Hepatic stellate cell (primary cell): ENCODE data around the gene PRKCH.
"Not testable (repeated sequence)": the region's sequence is repeated elsewhere in the genome, so short reads cannot be mapped to it uniquely, and the experiment has no call there.

ENCODE experiments used
- DNase-seq: peaks from one replicate; pipeline ENCODE4 v3.0.0; 2011; ENCODE audit warnings: low spot score

PRKCH gene

DNA sequence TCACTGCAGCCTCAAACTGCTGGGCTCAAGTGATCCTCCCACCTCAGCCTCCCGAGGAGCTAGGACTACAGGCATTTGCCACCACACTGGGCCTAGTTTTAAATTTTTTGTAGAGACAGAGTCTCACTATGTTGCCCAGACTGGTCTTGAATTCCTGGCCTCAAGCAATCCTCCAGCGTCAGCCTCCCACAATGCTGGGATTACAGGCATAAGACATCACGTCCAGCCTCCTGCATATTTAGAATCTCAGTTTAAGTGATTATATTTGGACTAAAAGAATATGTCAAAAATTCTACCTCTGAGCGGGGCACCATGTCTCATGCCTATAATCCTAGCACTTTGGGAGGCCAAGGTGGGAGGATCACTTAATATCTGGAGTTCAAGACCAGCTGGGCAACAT, 12.7 kb upstream of the PRKCH start:
- not testable (repeated sequence) for DNase-seq

DNA sequence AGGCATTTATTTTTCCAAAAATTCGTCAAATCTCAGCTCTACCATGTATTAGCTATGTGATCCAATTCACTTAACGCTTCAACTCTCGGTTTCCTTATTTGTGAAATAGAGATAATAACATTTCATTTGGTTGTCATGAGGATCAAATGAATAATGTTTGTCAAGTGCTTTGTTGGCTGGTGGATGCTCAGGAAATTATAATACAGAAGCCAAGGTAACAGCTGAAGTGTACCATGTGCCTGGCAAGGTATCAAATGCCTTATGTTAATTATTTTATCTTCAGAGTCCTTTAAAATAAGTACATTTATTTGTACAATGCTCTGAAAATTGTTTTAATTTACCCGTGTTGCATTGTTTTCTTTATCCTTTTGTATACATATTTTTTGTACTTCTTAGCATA, 6.1 kb upstream of the PRKCH start:
- DNase-seq, result no peak

DNA sequence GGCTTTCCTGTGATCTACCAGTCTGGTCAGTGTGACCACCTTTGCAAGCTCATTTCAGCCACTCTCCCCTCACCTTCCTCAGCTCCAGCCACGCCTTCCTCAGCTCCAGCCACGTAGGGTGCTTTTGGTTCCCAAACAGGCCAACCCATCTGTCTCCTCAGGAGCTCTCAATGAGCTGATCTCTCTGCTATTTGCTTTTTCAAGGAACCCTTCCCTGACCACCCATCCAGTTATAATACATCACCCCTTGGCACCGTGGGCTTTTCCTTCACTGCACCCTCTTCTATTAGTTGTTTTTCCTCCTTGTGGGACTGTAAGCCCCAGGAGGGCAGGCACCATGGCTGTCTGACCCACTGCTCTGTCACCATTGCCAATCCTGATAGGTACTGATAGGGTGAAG, 2.3 kb upstream of the PRKCH start:
- no peak for DNase-seq

DNA sequence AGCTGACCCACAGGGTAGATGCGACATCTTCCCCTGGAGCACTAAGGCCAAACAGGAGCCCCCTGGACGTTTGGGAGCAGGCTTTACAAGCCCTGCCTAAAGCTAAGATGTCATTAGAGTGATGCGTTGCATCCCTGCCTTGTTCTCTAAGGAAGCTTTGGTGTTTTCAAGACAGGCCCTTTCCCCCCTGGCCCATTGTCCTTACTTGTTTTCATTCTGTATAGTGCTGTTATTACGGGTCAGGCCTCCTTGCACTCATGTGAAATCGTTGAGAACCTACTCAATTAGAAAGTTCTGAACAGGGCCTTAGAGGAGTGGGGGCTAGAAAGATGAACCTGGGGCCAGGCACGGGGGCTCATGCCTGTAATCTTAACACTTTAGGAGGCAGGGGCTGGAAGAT, 1.7 kb upstream of the PRKCH start:
- no peak for DNase-seq

DNA sequence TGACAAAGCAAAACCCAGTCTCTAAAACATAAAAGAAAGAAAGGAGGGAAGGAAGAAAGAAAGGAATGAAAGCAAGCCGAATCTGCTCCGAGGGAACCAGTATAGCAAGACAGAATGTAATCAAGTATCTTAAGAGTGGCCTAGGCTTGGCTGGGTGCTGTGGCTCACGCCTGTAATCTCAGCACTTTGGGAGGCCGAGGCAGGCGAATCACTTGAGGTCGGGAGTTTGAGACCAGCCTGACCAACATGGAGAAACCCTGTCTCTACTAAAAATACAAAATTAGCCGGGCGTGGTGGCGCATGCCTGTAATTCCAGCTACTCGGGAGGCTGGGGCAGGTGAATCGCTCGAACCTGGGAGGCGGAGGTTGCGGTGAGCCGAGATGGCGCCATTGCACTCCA, 1.2 kb upstream of the PRKCH start:
- DNase-seq, result not testable (repeated sequence)

DNA sequence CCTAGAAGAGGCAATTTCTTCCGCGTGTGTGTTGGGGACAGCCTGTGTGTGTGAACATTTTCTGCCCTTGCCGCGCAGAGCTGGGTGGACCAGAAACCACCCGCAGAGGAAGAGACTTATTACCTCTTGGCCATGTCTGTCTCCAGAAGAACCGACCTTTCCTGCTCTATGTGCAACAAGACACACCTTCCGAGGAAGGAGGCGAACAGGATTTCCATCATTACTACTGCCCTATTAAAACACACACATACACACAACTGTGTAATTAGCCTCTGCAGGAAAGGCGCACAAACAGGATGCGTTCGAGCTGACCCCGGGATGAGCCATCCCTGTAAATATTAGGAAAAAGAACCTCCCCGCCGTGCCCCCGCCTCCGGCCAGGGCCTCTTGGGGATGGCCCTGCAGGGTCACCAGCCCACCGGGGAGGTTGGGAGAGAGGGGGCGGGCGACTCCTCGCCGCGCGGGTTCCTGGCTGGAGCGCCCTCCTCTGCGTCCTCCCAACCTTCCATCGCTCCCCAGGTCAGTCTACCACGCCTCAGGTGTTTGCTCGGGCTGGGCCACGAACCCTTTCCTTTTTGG, 484 bp upstream of the PRKCH start:
- no peak for DNase-seq

DNA sequence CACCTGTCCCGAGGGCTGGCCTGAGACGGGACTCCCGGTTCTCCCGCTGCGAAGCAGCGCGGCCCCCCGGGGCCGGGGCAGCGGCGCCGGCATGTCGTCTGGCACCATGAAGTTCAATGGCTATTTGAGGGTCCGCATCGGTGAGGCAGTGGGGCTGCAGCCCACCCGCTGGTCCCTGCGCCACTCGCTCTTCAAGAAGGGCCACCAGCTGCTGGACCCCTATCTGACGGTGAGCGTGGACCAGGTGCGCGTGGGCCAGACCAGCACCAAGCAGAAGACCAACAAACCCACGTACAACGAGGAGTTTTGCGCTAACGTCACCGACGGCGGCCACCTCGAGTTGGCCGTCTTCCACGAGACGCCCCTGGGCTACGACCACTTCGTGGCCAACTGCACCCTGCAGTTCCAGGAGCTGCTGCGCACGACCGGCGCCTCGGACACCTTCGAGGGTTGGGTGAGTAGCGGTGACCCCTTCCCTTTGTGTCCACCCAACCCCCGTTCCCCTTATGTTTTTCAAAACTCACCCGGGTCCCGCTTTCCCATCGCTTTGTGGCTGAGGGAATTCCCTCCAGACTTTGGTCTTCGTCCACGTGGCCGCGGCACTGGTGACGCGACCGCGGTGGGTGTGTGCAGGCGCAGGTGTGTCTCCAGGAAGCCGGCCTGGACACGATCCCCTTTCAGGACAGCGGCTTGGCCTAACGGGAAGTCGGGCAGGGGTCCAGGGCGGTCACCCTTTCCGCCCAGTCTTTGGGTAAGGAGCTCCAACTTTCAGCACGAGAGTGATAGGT, 826 bp downstream of the PRKCH start:
- no peak for DNase-seq

DNA sequence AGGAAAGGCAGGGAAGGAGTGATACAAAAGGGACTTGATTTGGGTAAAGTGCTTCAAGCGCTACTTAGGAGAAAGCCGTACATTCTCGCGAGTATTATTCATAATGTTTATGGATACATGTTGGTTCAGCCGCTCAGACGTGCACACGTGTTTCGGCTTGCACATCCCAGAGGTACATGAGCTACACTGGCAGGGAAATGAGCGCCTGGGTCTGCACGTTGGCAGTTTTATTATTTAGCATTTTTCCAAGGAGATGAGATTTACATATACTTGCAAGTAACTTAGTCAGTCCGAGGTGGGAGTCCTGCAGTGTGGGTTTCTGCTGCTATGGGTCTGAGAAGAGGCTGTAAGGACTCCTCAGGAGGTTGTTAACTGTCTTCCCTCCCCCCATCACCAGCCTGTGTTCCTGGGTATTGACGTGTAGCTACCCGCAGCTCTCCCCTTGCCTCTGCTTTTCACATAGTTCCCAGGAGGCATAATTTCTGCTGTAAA, 1.5 kb downstream of the PRKCH start:
- DNase-seq, result no peak

DNA sequence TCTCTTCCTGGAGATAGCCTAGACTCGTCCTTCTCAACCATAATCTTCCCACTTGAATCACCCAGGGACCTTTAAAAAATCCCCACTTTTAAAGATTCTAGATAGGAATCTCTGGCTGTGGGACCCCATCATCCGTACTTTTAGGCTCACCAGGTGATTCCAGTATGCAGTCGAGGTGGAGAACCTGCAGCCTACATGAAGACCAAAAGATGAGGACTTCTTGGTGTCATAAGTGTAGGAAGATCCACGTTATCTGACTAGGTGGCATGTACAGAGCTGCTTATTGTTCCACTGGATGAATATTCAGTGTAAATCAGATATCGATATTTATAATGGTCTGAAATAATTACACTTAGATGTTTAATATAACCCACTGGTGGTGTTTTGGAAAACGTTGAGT, 2.6 kb downstream of the PRKCH start:
- no peak for DNase-seq

DNA sequence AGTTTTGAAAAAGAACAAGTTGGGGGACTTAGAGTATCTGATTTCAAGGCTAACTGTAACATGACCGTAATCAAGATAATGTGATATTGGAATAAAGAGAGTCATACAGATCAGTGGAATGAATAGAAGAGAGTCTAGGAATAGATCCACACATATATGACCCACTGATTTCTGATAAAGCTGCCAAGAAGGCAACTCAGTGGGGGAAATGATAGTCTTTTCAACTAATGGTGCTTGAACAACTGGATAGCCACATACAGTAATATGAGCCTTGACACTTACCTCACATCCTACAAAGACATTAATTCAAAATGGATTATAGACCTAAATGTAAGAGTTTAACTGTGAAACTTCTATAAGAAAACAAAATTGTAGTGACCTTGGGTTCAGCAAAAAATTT, 3.8 kb downstream of the PRKCH start:
- no peak for DNase-seq

DNA sequence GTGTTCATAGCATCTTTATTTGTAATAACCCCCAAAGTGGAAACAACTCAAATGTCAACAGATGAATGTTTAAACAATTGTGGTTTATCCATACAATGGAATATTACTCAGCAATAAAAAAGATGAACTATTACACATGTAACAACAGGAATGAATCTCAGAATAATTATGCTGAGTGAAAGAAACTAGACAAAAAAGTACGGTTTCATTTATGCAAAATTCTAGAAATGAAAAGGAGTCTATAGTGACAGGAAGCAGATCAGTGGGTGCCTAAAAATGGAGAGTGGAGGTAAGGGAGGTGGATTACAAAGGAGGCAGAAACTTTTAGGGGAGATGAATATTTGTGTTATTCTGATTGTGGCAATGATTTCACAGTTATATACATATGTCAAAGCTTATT, 4.8 kb downstream of the PRKCH start:
- DNase-seq, result no peak

DNA sequence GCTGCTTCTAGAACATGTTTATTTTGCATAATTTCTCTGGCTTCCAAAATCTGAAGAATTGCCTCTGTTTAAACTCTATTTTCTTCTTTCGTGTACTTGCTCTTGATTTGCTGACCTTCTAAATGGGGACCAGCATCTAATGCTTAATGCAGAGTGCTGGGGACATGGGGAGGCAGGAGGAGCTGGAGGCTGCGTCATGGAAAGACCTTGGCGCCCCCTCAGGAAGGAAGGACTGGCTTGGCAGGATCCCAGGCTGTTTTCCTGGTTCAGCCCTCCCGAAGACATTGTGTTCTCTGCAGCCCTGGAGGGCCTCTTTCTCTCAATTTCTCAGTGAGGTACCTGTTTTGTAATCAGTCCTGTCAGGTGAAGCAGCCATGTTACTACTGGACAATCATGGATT, 5.5 kb downstream of the PRKCH start:
- DNase-seq, result no peak

DNA sequence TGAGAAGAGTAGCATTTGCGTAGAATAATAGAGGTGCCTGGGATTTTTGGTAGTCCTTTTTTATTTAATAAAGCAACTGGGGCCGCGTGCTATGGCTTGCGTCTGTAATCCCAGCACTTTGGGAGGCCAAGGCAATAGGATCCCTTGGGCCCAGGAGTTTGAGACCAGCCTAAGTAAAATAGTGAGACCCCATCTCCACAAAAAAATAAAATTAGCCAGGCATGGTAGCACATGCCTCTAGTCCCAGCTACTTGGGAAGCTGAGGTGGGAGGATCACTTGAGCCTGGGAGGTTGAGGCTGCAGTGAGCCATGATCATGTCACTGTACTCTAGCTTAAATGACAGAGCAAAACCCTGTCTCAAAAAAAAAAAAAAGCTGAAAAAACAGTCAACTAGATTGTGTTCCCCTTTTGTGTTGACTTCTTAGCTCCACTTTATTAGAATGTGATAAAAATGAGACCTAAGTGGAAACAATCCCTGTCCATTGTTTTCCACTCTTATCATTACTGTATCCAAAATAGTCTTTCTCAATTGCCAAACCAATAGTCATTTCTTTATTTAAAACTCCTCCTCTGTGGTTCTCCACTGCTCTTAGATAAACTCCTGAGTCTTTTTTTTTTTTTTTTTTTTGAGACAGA, 7.4 kb downstream of the PRKCH start:
- no peak for DNase-seq

DNA sequence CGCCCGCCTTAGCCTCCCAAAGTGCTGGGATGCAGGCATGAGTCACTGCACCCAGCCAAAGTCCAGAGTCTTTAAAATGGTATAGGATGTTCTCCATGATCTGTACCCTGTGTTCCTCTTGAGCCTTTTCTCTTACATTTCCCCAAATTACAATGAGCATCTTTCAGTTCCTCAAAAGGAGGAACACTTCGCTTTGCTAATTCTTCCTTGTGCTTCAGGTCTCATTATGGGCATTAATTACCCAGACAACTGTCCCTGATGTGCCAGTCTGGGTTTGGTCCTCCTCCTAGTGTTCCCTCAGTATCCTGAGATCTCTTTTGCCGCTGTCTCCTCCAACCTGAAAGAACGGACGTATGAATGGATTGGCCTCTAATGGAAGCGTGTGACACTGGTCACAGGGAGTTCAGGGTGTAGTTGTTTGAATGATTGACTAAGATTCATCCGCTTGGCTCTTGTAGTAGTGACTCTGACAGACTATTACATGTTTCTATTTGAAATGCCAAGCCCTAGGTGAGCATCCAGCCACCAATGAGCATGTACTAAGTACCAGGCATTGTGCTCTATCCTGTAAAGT, 8.2 kb downstream of the PRKCH start:
- no peak for DNase-seq

DNA sequence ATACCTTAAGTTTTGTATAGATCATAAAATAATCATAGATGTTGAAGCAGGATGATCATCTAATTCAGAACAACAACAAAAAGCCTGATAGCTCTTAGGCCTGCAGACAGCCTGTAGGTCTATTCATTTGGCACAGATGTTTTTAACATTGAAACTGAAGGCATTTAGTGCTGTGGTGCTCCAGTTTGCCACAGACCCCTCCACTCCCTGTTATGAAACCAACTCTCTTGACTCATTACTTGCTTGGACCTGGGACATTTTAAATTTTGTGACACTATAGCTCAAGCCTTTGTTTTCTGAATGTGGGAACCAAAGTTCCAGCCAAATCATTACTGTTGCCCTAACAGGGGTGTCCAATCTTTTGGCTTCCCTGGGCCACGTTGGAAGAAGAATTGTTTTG, 9.1 kb downstream of the PRKCH start:
- DNase-seq, result no peak

DNA sequence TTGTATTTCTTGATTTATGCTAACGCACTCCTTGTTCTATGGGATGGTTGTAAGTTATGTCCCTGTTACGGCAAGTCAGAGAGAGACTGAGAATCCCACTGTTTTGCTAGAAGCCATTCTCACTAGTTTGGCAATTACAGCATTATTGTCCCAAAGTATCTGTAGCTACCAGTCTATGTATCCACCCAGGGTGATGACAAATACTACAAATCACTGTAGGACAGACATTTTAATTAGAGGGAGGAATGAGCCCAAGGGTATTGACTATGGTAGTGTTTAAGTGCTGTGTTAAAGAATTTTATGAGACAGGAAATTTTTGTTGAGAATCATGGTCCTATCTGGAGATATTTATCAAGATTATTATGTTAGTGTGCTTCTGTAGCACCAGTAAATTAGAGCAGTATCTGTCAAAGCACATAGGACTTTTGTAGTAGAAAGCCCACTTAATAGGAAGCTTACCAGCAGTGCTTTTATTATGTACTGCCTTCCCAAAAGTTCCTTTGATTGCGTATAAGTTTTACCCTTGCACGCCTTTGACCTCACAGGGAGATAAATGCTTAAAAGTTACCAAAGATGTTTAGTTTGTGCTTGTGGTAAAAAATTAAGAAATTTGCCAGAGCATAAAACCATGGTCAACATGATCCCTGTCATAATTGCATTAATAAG, 10.7 kb downstream of the PRKCH start:
- no peak for DNase-seq

DNA sequence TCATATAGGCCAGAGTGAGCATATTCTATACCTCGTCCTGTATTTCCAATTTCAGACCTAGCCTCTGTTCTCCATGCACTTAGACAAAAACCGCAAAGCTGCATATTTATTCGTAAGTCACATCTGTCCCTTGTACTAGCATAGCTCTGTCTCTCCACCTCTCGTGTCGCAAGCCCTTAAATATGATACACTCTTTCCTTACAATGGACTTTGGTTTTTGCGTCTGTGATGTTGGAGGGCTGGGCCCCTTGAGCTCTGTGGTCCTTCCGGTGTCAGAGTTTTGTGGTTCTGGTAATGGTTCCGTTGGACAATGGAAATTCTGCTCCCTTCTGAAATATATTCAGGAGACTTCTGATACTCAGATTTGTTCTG, 11.3 kb downstream of the PRKCH start:
- no peak for DNase-seq

DNA sequence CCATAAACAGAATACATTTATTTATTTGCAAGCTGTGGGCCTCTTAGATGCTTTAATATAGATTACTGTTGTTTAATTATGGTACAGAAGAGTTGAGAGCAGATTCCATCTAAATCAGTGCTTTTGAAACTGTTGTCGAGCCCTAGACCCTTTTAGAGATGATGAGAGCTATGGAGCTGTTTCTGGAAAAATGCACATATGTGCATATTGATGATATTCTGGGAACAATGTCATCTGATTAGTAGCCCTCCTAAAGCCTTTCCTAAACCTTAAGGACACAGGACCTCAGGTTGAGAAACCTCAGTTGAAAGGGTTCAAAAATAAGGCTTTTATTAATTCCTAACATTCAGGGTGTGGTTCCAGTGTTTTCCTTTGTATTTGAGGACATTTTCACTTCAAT, 11.7 kb downstream of the PRKCH start:
- DNase-seq, result no peak

DNA sequence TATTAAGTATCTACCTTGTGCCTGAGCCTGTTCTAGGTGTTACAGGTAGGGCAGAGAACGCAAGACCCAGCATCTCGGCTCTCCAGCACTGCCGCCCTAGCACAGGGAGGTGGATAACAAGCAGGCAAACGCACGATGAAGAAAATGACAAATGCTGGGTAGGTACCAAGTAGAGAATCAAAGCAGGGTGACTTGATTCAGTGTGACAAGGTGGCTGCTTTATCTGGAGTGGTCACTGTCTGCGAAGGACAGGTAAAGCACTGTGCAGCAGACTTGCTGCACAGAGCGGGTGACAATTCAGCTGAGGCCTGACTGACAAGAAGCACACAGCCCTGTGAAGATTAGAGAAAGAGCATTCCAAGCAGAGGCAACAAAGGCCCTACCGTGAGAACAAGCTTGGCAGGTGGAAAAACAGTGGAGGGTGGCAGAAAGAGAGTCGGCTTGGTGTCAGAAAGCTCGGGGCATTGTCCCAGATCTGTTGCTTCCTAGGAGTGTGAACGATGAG, 12.9 kb downstream of the PRKCH start:
- no peak for DNase-seq

DNA sequence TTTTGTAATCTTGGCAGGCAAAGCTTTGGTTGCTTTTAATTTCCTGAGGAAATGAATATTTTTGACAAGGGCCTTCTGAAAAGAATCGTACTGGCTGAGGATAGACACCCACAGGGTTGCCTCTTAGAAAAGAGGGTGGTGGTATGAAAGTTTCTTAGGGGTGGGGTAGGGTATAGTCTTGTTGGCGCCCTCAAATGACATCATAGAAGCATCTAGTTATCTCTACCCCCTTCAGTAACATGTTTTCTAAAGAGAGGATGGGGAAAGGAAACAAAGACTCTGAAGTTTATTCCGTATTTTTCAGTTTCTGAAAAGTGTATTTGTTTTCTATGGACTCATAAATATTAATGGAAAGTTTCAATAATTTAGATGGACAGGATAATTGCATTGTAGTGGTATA, 13.7 kb downstream of the PRKCH start:
- no peak for DNase-seq

DNA sequence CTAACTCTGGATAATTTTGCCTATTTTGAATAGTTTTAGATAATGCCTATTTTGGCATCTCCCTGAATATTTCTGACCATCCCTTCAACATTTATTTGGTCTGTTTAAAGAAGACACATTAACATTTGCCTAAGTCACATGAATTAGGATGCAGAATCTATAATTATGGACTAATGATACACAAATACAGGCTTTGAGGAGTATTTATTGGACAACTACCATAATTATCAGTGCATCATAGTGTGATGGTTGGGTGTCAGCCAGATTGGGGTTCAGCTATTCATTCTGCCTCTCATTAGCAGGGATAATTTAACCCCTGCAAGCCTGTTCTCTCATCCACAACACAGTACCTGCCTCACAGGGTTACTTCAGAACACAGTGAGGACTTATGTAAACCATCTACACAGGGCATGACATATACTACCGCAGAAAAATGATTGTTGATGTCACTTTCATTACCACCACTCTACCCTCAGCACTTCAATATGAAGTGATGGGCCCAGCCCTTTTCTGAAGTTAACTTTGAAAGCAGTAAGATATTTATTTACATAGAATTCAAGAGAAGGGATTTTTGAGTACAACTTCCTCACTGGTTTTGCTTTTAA, 14.4 kb downstream of the PRKCH start:
- no peak for DNase-seq

DNA sequence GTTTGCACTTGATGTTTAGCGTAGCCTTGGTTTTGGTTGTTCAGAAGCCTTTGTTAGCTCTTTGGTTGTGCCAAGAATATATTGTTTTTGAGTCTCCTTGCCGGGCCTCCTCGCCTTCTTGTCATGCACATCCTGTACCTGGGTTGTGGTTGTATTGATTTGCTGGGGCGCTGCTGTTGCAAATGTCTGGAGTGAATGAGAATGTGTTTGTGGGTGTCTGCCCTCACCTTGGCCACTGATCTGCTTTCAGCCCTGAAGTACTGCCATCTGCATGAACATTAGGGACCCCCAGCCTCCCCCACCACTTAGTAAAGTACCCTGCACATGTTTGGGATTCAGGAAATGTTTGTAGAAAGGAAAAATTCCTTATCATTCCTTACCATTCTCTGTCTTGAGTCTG, 16.5 kb downstream of the PRKCH start:
- DNase-seq, result no peak
